Right lobe of liver (tissue), 6 donors: ENCODE results near the gene OR2B3. TPM values are rescaled to one million over a fixed set of nuclear protein-coding genes. Genes with fewer than 3 reads are reported as not detected.

Source experiments
- ATAC-seq, 4 donors: fragments of 200-7000 bp; cut with Tn5 transposase; one replicate each; pipeline ENCODE4 v1.9.1; 2020; ENCODE audit warnings: mild to moderate bottlenecking in 4 of 4, moderate library complexity in 4 of 4
- DNase-seq, 3 donors: peaks; one replicate each; pipeline ENCODE4 v3.0.0-alpha.2; 2020
- H3K27ac ChIP-seq, 3 donors: fragments of 200-600 bp; one replicate each; pipeline ENCODE4 v1.8.0; 2022
- H3K27me3 ChIP-seq, 2 donors: fragments of 200-600 bp; one replicate each; pipeline ENCODE4 v1.8.0; 2022
- H3K36me3 ChIP-seq, 4 donors: fragments of 200-600 bp; sonication (generic) in 1 of 4; one replicate each; pipeline versions ENCODE4 v1.5.1 to v1.8.0; 2017 to 2022; ENCODE audit warnings: control low read depth in 1 of 4
- H3K4me1 ChIP-seq, 4 donors: fragments of 200-600 bp; sonication (generic) in 1 of 4; one replicate each; pipeline versions ENCODE4 v1.5.1 to v1.8.0; 2017 to 2022; ENCODE audit warnings: control low read depth in 1 of 4
- H3K4me3 ChIP-seq, 3 donors: fragments of 200-600 bp; one replicate each; pipeline ENCODE4 v1.8.0; 2022
- H3K9me3 ChIP-seq, 4 donors: fragments of 200-600 bp; sonication (generic) in 1 of 4; one replicate each; pipeline versions ENCODE4 v1.5.1 to v1.8.0; 2017 to 2022; ENCODE audit warnings: control low read depth in 1 of 4
- CTCF ChIP-seq, 4 donors: fragments of 200-600 bp in 3 of 4; fragments of 450-650 bp in 1 of 4; IDR thresholded peaks; one replicate each; pipeline versions ENCODE4 v1.5.1 to v1.8.0; 2016 to 2022; ENCODE audit warnings: antibody characterized with exemption in 4 of 4, mild to moderate bottlenecking in 2 of 4
- POLR2A ChIP-seq: fragments of 450-650 bp; IDR thresholded peaks from one replicate; pipeline ENCODE4 v1.6.1; 2017; ENCODE audit warnings: antibody characterized with exemption, mild to moderate bottlenecking
- WGBS: methylation state at CpG from one replicate; pipeline ENCODE4 v1.1.6; 2018; ENCODE audit warnings: low coverage, low lambda C conversion rate; ENCODE audit not compliant: insufficient coverage; ENCODE audit errors: missing lambda C conversion rate; 5-methylcytosine and 5-hydroxymethylcytosine counted together
- intact Hi-C, 2 donors: fragments of 100-400 bp; cut with DNase I; formaldehyde crosslinking; loops; one replicate each; pipeline versions ENCODE4 v1.11.2 to v1.14.1; 2022
- total RNA-seq, 6 experiments: library from RNA; depleted of rRNA in 2 of 6; stranded (reverse); fragments of >200 nt in 2 of 6; fragmentation: NEBNext Ultra II Directional in 3 of 6; extraction: Animal tissue kit (Norgen Biotek cat#: 25700) in 3 of 6; gene quantifications; one replicate each; pipeline versions ENCODE4 v1.1.0 to v1.2.4, GENCODE V29; 2016 to 2023
- donor health status: DM: no; HTN: yes; CAD: no.
- donor health status: DM: no; HTN: no; CAD: no.
- donor health status: DM: no; HTN: no; CAD: no.
- donor health status: DM: no; HTN: yes; CAD: no.
- donor health status: DM: no; HTN: yes; CAD: no.

Gene OR2B3
- total RNA-seq, 6 experiments from 2014 or later = not detected

GRCh38 chr6:29051680-29052079 lies 35.4 kb downstream of the OR2B3 start:
- no peak for DNase-seq
- no peak for ATAC-seq
- 67% methylated on average over 3 of the region's 3 CpGs for WGBS
- H3K27ac ChIP-seq = no peak overlapping the region
- no peaks in the 10 kb centered on the region for H3K9me3 ChIP-seq
- no peaks in the 10 kb centered on the region for H3K36me3 ChIP-seq
- H3K4me1 ChIP-seq = no peaks in the 10 kb centered on the region
- H3K27me3 ChIP-seq = peaks cover 0 to 13% of the 10 kb centered on the region in 2 donors
- H3K4me3 ChIP-seq = no peak overlapping the region
- TF ChIP-seq POLR2A (no peak), CTCF (IDR thresholded peaks at IDR 0.05) (no peak)
- intact Hi-C loops = no loop called here

- no peak for DNase-seq
- H3K9me3 ChIP-seq = no peaks in the 10 kb centered on the region
- H3K4me3 ChIP-seq = no peak within 1 kb of the TSS
- H3K4me1 ChIP-seq = no peaks in the 10 kb centered on the region
- intact Hi-C loops = no loop called here
- H3K36me3 ChIP-seq = no peaks in the 10 kb centered on the region
- WGBS = 50% methylated on average over 1 of the region's 1 CpG
- TF ChIP-seq CTCF (IDR thresholded peaks at IDR 0.05) = no peak
- TF ChIP-seq POLR2A = no peak
- H3K27ac ChIP-seq = no peak within 1 kb of the TSS
- no peak for ATAC-seq
- peaks cover 0 to 4% of the 10 kb centered on the region in 2 donors for H3K27me3 ChIP-seq
Observed at GRCh38 chr6:29045075-29045474, 42.0 kb downstream of the OR2B3 start, which contains the start of gene OR2W1. OR2W1 (minus strand) TSS chr6:29045175; CDS start chr6:29045175, 0 bp downstream.

Other genes with a start within 250 kb of the OR2B3 start
- 10 to 100 TPM; 31.5 to 54.8 (median 36.7) TPM for gene TRIM27, start 163.3 kb downstream of the OR2B3 start, total RNA-seq
- gene ZNF311, start 82.0 kb downstream of the OR2B3 start, total RNA-seq = under 1 TPM; 0.18 to 0.62 (median 0.41) TPM
- gene OR2W1, start 42.1 kb downstream of the OR2B3 start, total RNA-seq = not detected
- gene OR2J1, start 12.2 kb upstream of the OR2B3 start, total RNA-seq = not detected
- gene OR2J3, start 20.7 kb upstream of the OR2B3 start, total RNA-seq = not detected
- gene OR2J2, start 83.6 kb upstream of the OR2B3 start, total RNA-seq = not detected
- not detected for gene OR14J1, start 214.4 kb upstream of the OR2B3 start, total RNA-seq